Smooth muscle cell (in vitro differentiated cells): ENCODE data around the gene MOB3C. TPM values are rescaled to one million over a fixed set of nuclear protein-coding genes. Genes with fewer than 3 reads are reported as not detected.

Experiments used
- DNase-seq: peaks from one replicate; lab custom pipeline; 2025; ENCODE audit not compliant: unreplicated experiment; lab: John Stamatoyannopoulos, UW
- H2AFZ ChIP-seq: fragments of 200-600 bp; sonication (generic); 2 replicates; pipeline ENCODE4 v1.6.0; 2016; ENCODE audit warnings: antibody characterized with exemption, low read depth, mild to moderate bottlenecking
- H3F3A ChIP-seq: fragments of 200-600 bp; sonication (generic); 2 replicates; pipeline ENCODE4 v1.6.0; 2017; ENCODE audit warnings: antibody characterized with exemption, low read depth
- H3K27ac ChIP-seq: fragments of 200-600 bp; sonication (generic); 2 replicates; pipeline ENCODE4 v1.5.1; 2016; ENCODE audit warnings: low read depth, mild to moderate bottlenecking
- H3K27me3 ChIP-seq: fragments of 200-600 bp; sonication (generic); 2 replicates; pipeline ENCODE4 v1.6.1; 2016; ENCODE audit warnings: low read depth, mild to moderate bottlenecking
- H3K36me3 ChIP-seq: fragments of 200-600 bp; sonication (generic); 2 replicates; pipeline ENCODE4 v1.5.1; 2016; ENCODE audit warnings: low read depth
- H3K4me1 ChIP-seq: fragments of 200-600 bp; sonication (generic); 2 replicates; pipeline ENCODE4 v1.5.1; 2016; ENCODE audit warnings: low read depth
- H3K4me2 ChIP-seq: fragments of 200-600 bp; sonication (generic); 2 replicates; pipeline ENCODE4 v1.6.0; 2016; ENCODE audit warnings: mild to moderate bottlenecking
- H3K4me3 ChIP-seq: fragments of 200-600 bp; sonication (generic); 2 replicates; pipeline ENCODE4 v1.5.1; 2016; ENCODE audit warnings: mild to moderate bottlenecking
- H3K79me2 ChIP-seq: fragments of 200-600 bp; sonication (generic); 2 replicates; pipeline ENCODE4 v1.6.0; 2016; ENCODE audit warnings: low read depth, mild to moderate bottlenecking
- H3K9ac ChIP-seq: fragments of 200-600 bp; sonication (generic); 2 replicates; pipeline ENCODE4 v1.6.0; 2016; ENCODE audit warnings: low read depth
- H3K9me3 ChIP-seq: fragments of 200-600 bp; sonication (generic); replicated peaks from 2 replicates; pipeline ENCODE4 v1.5.1; 2016; ENCODE audit warnings: low read depth
- H4K20me1 ChIP-seq: fragments of 200-600 bp; sonication (generic); 2 replicates; pipeline ENCODE4 v1.6.0; 2016; ENCODE audit warnings: low read depth
- CTCF ChIP-seq: fragments of 200-600 bp; sonication (generic); IDR thresholded peaks from 2 replicates; pipeline ENCODE4 v1.5.1; 2017; ENCODE audit warnings: borderline replicate concordance, mild to moderate bottlenecking, antibody characterized with exemption; ENCODE audit not compliant: insufficient read depth, poor library complexity, severe bottlenecking
- WGBS: methylation state at CpG from one replicate; pipeline ENCODE4 v1.1.7; 2016; ENCODE audit warnings: low lambda C conversion rate; 5-methylcytosine and 5-hydroxymethylcytosine counted together
- polyA plus RNA-seq: library from polyadenylated mRNA; unstranded; fragments of >200 nt; fragmentation: Nextera tagmentation; extraction: Ambion mirVana; gene quantifications from 2 replicates; pipeline ENCODE4 v1.2.1, GENCODE V29; 2016
- total RNA-seq: library from RNA; depleted of rRNA; stranded (reverse); fragments of >200 nt; gene quantifications from 2 replicates; pipeline ENCODE4 v1.2.3, GENCODE V29; 2014

Gene MOB3C
- total and polyA plus RNA-seq, 2 experiments from 2014 or later = 5.3 to 5.5 TPM

- H3K9me3 ChIP-seq = no peaks in the 10 kb centered on the region
- H3K36me3 ChIP-seq = no peaks in the 10 kb centered on the region
- no peak overlapping the region for H3K4me3 ChIP-seq
- H3K4me2 ChIP-seq = peak overlapping the region; percentile 14
- peaks cover 18% of the 10 kb centered on the region for H3K4me1 ChIP-seq
- no peak for DNase-seq
- no peak for TF ChIP-seq CTCF
- peaks cover 36% of the 10 kb centered on the region for H4K20me1 ChIP-seq
- H3K27me3 ChIP-seq = no peaks in the 10 kb centered on the region
- H3F3A ChIP-seq = no peaks in the 10 kb centered on the region
- peak overlapping the region; percentile 8 for H3K9ac ChIP-seq
- H3K79me2 ChIP-seq = peaks cover 9% of the 10 kb centered on the region
- 69% methylated on average over 7 of the region's 7 CpGs for WGBS
- H2AFZ ChIP-seq = no peak overlapping the region
- peak overlapping the region; percentile 62 for H3K27ac ChIP-seq
These were observed 4.9 kb downstream of the MOB3C start for GRCh38 chr1:46611691-46612221.

- no peaks in the 10 kb centered on the region for H3F3A ChIP-seq
- H3K9ac ChIP-seq = no peak overlapping the region
- H3K4me2 ChIP-seq = no peak overlapping the region
- no peak for TF ChIP-seq CTCF
- H3K79me2 ChIP-seq = peaks cover 7% of the 10 kb centered on the region
- H3K27me3 ChIP-seq = no peaks in the 10 kb centered on the region
- H3K27ac ChIP-seq = no peak overlapping the region
- DNase-seq = no peak
- no peaks in the 10 kb centered on the region for H3K36me3 ChIP-seq
- no peaks in the 10 kb centered on the region for H3K9me3 ChIP-seq
- WGBS = 95% methylated on average over 7 of the region's 7 CpGs
- H2AFZ ChIP-seq = no peak overlapping the region
- H4K20me1 ChIP-seq = peaks cover 13% of the 10 kb centered on the region
- no peak overlapping the region for H3K4me3 ChIP-seq
- peaks cover 5% of the 10 kb centered on the region for H3K4me1 ChIP-seq
These were observed 9.1 kb downstream of the MOB3C start for GRCh38 chr1:46607345-46608130.

GRCh38 chr1:46606255-46606965 is 10.2 kb downstream of the MOB3C start:
- Histone ChIP-seq H3K4me2 (no peak overlapping the region), H3K36me3 (no peaks in the 10 kb centered on the region), H3K79me2 (peaks cover 7% of the 10 kb centered on the region), H3K27ac (no peak overlapping the region), H3K27me3 (no peaks in the 10 kb centered on the region), H3K9ac (no peak overlapping the region), H3F3A (no peaks in the 10 kb centered on the region), H3K9me3 (no peaks in the 10 kb centered on the region), H2AFZ (no peak overlapping the region), H3K4me3 (no peak overlapping the region), H4K20me1 (peaks cover 9% of the 10 kb centered on the region), H3K4me1 (peaks cover 5% of the 10 kb centered on the region)
- TF ChIP-seq CTCF = no peak
- no peak for DNase-seq
- 96% methylated on average over 2 of the region's 2 CpGs for WGBS
